IMR-90 (cell line): ENCODE data around the gene HLA-DPA1.

Experiments used
- MXI1 ChIP-seq: IDR thresholded peaks from 2 replicates; pipeline ENCODE4 v1.6.1; 2012; ENCODE audit warnings: low read depth, mild to moderate bottlenecking, low read length, moderate library complexity, borderline replicate concordance
- NFE2L2 ChIP-seq: fragments of 150-350 bp; IDR thresholded peaks from 2 replicates; pipeline ENCODE4 v1.6.1; 2016; ENCODE audit warnings: low read depth, mild to moderate bottlenecking, low read length
- POLR2A ChIP-seq: IDR thresholded peaks from 2 replicates; pipeline ENCODE4 v1.6.1; 2012; ENCODE audit warnings: mild to moderate bottlenecking, low read depth, low read length
- RCOR1 ChIP-seq: IDR thresholded peaks from 2 replicates; pipeline ENCODE4 v1.6.1; 2012; ENCODE audit warnings: mild to moderate bottlenecking, low read length, improper control_type of control experiment; ENCODE audit not compliant: insufficient replicate concordance
- RFX5 ChIP-seq: IDR thresholded peaks from 2 replicates; pipeline ENCODE4 v1.8.0; 2012; ENCODE audit warnings: low read depth, mild to moderate bottlenecking, low read length, moderate library complexity
- SMC3 ChIP-seq: fragments of 150-350 bp; IDR thresholded peaks from 2 replicates; pipeline ENCODE4 v1.6.1; 2016; ENCODE audit warnings: low read depth, mild to moderate bottlenecking, antibody characterized with exemption, low read length, moderate library complexity
- TF ChIP-seq, protein P1 (sequence below): conservative IDR thresholded peaks from 2 replicates; pipeline ENCODE4 v1.5.1; 2012; ENCODE audit warnings: mild to moderate bottlenecking, low read depth, low read length, improper control_type of control experiment

DNA sequence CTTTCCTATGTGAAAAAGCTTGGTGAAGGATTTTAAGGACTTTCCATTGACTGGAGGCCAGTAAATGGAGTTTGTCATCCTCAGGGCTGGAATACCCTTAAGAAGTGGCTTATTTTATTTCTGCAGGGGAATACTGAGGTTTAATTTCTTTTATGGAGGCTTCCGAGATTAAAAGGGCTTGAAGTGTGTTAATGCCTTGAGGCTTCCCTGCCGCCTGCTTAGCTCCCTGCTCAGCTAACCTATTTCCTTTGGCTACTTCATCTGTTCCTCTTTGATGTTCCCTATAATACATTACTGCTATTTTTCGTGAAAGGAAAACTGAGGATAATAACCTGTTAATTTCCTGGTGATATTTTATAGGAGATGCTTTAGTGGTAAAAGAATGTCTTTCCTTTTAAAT is 46.6 kb upstream of the HLA-DPA1 start:
- TF ChIP-seq POLR2A (no peak), NFE2L2 (no peak), RCOR1 (no peak), MXI1 (no peak), RFX5 (no peak), SMC3 (no peak)
- TF ChIP-seq, protein P1, sequence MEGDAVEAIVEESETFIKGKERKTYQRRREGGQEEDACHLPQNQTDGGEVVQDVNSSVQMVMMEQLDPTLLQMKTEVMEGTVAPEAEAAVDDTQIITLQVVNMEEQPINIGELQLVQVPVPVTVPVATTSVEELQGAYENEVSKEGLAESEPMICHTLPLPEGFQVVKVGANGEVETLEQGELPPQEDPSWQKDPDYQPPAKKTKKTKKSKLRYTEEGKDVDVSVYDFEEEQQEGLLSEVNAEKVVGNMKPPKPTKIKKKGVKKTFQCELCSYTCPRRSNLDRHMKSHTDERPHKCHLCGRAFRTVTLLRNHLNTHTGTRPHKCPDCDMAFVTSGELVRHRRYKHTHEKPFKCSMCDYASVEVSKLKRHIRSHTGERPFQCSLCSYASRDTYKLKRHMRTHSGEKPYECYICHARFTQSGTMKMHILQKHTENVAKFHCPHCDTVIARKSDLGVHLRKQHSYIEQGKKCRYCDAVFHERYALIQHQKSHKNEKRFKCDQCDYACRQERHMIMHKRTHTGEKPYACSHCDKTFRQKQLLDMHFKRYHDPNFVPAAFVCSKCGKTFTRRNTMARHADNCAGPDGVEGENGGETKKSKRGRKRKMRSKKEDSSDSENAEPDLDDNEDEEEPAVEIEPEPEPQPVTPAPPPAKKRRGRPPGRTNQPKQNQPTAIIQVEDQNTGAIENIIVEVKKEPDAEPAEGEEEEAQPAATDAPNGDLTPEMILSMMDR = no peak
